GM18951 (cell line): ENCODE results near the gene ICAM5.
"Not testable (repeated sequence)": the region's sequence is repeated elsewhere in the genome, so short reads cannot be mapped to it uniquely, and the experiment has no call there.

Experiments
- POLR2A ChIP-seq: IDR thresholded peaks from 4 replicates; pipeline ENCODE4 v1.6.1; 2011; ENCODE audit warnings: mild to moderate bottlenecking; ENCODE audit not compliant: insufficient read length, insufficient read depth; ENCODE audit errors: extremely low read depth
- in situ Hi-C: fragments of 300-500 bp; cut with MboI; formaldehyde crosslinking; loops from one replicate; pipeline ENCODE4 v1.12.0; 2022; ENCODE audit warnings: low sequenced_read_pairs, mixed read lengths, inconsistent platforms; ENCODE audit not compliant: unreplicated experiment

ICAM5 gene

DNA sequence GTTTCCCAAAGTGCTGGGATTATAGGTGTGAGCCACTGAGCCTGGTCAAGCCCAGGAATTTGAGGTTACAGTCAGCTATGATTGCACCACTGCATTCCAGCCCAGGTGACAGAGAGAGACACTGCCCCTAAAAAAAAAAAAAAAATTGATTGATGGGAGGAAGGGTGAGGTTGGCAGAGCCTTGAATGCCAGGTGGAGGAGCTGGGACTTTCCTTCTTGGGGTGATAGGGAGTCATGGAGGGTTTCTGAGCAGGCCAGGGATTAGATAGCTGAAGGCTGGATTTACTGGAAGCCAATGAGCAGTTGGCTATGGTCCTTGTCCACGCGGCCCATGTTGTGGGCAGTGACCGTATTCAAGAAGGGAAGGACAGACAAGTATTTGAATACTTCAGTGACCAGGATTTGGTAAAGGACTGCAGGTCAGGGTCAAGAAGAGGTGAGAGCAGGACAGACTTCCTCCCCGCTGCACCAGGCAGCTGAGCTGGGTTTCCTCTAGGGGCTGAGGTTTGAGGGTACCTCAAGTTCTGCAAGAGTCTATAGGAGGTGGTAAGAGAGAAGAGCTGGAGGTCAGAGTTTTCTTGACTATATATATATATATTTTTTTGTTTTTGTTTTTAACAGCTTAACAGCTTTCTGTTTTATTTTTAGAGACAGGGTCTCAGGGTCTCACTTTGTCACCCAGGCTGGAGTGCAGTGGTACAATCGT lies 9.9 kb upstream of the ICAM5 start:
- no peak for TF ChIP-seq POLR2A
- in situ Hi-C loops = no loop called here

DNA sequence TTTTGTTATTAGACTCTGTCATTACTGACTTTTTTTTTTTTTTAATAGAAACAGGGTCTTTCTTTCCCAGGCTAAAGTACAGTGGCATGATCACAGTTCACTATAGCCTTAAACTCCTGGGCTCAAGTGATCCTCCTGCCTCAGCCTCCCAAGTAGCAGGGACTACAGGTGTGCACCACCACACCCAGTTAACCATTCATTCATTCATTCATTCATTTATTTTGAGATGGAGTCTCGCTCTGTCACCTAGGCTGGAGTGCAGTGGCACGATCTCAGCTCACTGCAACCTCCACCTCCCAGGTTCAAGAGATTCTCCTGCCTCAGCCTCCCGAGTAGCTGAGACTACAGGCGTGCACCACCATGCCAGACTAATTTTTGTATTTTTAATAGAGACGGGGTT lies 7.7 kb upstream of the ICAM5 start:
- in situ Hi-C loops = not testable (repeated sequence)

DNA sequence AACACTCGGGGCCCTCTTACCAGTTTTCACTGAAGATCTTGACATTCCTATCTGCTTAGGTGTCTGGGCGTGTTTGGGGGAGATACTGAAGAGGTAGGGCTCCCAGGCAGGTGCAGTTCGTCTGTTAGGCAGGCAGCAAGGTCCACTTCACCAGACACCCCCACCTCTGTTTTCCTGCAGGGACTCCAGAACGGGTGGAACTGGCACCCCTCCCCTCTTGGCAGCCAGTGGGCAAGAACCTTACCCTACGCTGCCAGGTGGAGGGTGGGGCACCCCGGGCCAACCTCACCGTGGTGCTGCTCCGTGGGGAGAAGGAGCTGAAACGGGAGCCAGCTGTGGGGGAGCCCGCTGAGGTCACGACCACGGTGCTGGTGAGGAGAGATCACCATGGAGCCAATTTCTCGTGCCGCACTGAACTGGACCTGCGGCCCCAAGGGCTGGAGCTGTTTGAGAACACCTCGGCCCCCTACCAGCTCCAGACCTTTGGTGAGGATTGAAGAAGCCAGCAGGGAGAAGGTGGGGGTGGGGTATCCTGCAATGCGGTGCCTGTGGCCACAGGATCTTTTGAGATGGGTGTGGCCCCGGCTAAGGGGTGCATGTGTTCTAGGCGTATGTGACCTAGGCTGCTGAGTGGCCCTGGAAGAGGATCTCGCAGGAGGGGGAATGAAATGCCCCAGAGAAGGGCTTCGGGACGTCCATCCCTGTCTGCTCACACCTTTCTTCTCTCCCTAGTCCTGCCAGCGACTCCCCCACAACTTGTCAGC lies 6.3 kb upstream of the ICAM5 start:
- no peak for TF ChIP-seq POLR2A
- in situ Hi-C loops = no loop called here

DNA sequence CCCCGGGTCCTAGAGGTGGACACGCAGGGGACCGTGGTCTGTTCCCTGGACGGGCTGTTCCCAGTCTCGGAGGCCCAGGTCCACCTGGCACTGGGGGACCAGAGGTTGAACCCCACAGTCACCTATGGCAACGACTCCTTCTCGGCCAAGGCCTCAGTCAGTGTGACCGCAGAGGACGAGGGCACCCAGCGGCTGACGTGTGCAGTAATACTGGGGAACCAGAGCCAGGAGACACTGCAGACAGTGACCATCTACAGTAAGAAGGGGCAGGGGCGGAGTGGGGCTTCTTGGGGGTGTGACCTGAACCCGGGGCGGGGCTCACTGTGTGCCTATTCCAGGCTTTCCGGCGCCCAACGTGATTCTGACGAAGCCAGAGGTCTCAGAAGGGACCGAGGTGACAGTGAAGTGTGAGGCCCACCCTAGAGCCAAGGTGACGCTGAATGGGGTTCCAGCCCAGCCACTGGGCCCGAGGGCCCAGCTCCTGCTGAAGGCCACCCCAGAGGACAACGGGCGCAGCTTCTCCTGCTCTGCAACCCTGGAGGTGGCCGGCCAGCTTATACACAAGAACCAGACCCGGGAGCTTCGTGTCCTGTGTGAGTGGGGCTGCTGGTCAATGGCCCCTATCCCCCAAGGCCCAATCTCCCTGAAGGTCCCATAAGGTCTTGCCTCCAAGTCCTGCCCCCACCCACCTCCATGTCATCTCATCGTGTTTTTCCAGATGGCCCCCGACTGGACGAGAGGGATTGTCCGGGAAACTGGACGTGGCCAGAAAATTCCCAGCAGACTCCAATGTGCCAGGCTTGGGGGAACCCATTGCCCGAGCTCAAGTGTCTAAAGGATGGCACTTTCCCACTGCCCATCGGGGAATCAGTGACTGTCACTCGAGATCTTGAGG lies 5.4 kb upstream of the ICAM5 start:
- in situ Hi-C loops = no loop called here
- TF ChIP-seq POLR2A = no peak

DNA sequence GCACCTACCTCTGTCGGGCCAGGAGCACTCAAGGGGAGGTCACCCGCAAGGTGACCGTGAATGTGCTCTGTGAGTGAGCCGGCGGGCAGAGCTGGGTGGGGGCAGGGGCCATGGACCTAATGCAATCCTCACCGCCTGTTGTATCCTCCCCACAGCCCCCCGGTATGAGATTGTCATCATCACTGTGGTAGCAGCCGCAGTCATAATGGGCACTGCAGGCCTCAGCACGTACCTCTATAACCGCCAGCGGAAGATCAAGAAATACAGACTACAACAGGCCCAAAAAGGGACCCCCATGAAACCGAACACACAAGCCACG lies 4.8 kb upstream of the ICAM5 start:
- peak; percentile 3 for TF ChIP-seq POLR2A
- in situ Hi-C loops = no loop called here

DNA sequence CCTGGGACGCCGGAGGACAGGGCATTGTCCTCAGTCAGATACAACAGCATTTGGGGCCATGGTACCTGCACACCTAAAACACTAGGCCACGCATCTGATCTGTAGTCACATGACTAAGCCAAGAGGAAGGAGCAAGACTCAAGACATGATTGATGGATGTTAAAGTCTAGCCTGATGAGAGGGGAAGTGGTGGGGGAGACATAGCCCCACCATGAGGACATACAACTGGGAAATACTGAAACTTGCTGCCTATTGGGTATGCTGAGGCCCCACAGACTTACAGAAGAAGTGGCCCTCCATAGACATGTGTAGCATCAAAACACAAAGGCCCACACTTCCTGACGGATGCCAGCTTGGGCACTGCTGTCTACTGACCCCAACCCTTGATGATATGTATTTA lies 4.4 kb upstream of the ICAM5 start:
- in situ Hi-C loops = no loop called here
- TF ChIP-seq POLR2A = no peak

DNA sequence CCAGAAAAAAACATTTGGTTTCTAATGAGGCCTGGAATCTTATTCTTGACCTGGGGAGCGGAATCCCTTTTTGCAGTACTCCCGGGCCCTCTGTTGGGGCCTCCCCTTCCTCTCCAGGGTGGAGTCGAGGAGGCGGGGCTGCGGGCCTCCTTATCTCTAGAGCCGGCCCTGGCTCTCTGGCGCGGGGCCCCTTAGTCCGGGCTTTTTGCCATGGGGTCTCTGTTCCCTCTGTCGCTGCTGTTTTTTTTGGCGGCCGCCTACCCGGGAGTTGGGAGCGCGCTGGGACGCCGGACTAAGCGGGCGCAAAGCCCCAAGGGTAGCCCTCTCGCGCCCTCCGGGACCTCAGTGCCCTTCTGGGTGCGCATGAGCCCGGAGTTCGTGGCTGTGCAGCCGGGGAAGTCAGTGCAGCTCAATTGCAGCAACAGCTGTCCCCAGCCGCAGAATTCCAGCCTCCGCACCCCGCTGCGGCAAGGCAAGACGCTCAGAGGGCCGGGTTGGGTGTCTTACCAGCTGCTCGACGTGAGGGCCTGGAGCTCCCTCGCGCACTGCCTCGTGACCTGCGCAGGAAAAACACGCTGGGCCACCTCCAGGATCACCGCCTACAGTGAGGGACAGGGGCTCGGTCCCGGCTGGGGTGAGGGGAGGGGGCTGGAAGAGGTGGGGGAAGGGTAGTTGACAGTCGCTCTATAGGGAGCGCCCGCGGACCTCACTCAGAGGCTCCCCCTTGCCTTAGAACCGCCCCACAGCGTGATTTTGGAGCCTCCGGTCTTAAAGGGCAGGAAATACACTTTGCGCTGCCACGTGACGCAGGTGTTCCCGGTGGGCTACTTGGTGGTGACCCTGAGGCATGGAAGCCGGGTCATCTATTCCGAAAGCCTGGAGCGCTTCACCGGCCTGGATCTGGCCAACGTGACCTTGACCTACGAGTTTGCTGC lies 2.7 kb upstream of the ICAM5 start, which contains the start of gene ICAM4:
Gene ICAM4, plus strand, starts transcription at position 153 of the 935 bp plus-strand sequence. Its CDS starts 58 bp downstream, at position 211.
- TF ChIP-seq POLR2A = peak; percentile 54
- in situ Hi-C loops = no loop called here

DNA sequence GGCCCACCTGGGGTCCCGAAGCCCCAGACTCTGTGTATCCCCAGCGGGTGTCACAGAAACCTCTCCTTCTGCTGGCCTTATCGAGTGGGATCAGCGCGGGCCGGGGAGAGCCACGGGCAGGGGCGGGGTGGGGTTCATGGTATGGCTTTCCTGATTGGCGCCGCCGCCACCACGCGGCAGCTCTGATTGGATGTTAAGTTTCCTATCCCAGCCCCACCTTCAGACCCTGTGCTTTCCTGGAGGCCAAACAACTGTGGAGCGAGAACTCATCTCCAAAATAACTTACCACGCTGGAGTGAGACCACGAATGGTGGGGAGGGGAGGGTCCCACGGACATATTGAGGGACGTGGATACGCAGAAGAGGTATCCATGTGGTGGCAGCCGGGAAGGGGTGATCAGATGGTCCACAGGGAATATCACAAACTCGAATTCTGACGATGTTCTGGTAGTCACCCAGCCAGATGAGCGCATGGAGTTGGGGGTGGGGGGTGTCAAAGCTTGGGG lies 1.0 kb upstream of the ICAM5 start:
- TF ChIP-seq POLR2A = no peak
- in situ Hi-C loops = no loop called here

GRCh38 chr19:10289167-10289835 lies 451 bp upstream of the ICAM5 start:
- TF ChIP-seq POLR2A = peak; percentile 36
- in situ Hi-C loops = no loop called here

- TF ChIP-seq POLR2A = no peak
- in situ Hi-C loops = no loop called here
Observed at GRCh38 chr19:10290357-10290875, 664 bp downstream of the ICAM5 start.

- no peak for TF ChIP-seq POLR2A
- in situ Hi-C loops = no loop called here
Observed at GRCh38 chr19:10290876-10291553, 1.3 kb downstream of the ICAM5 start.
